Measurements from ENCODE around the gene LAMA5. TPM values are rescaled to one million over a fixed set of nuclear protein-coding genes. Genes with fewer than 3 reads are reported as not detected.

The LAMA5 gene
- polyA plus RNA-seq, 3 donors = 0.05 TPM; not detected in 2

- H2AFZ ChIP-seq (ENCODE audit: insufficient read depth, low read depth, low read length, poor library complexity, severe bottlenecking) = no peak overlapping the region
- no peaks in the 10 kb centered on the region for H3K79me2 ChIP-seq (ENCODE audit: insufficient read depth, low read length)
- no peak overlapping the region for H3K4me3 ChIP-seq (replicated peaks in 1 of 3; ENCODE audit: low read depth in 2 of 3, low read length in 3 of 3)
- Mint-ChIP-seq H3K36me3 (no peaks in the 10 kb centered on the region), H3K27ac (peak overlapping the region in 1 of 7 donors; percentile 3), H3K4me1 (no peaks in the 10 kb centered on the region), H3K4me3 (no peak overlapping the region), H3K9me3 (peaks cover 0 to 5% (median 0%) of the 10 kb centered on the region in 7 donors), H3K27me3 (ENCODE audit: low read depth in 3 of 3) (peaks cover 0 to 1% (median 0%) of the 10 kb centered on the region in 3 donors)
- intact Hi-C loops (cut with micrococcal nuclease) = no loop called here
- no peak for DNase-seq
- peaks cover 0 to 5% of the 10 kb centered on the region in 2 donors for H3K9me3 ChIP-seq (replicated peaks in 1 of 2; ENCODE audit: control insufficient read depth in 1 of 2, insufficient read depth in 1 of 2, low read length in 2 of 2)
- no peaks in the 10 kb centered on the region for H3K27me3 ChIP-seq (ENCODE audit: control insufficient read depth in 2 of 2, insufficient read depth in 2 of 2, low read length in 2 of 2)
- no peak overlapping the region for H3K27ac ChIP-seq (ENCODE audit: low read depth in 1 of 2, low read length in 2 of 2)
- TF ChIP-seq CTCF (IDR thresholded peaks at IDR 0.05) = no peak
- H4K20me1 ChIP-seq (ENCODE audit: insufficient read depth, low read length) = no peaks in the 10 kb centered on the region
- no peak overlapping the region for H3K9ac ChIP-seq (ENCODE audit: insufficient read depth, low read length, poor library complexity, severe bottlenecking)
- no peaks in the 10 kb centered on the region for H3K4me1 ChIP-seq (ENCODE audit: control insufficient read depth in 1 of 2, insufficient read depth in 2 of 2, low read length in 2 of 2)
- H3K4me2 ChIP-seq (replicated peaks; ENCODE audit: extremely low read depth, low read length, poor library complexity, severe bottlenecking) = no peak overlapping the region
- H3K36me3 ChIP-seq (replicated peaks in 1 of 2; ENCODE audit: control insufficient read depth in 1 of 2, insufficient read depth in 2 of 2, low read length in 2 of 2) = no peaks in the 10 kb centered on the region
- WGBS (ENCODE audit: insufficient coverage) = 92% methylated on average over 5 of the region's 7 CpGs
These were observed 45.6 kb downstream of the LAMA5 start for GRCh38 chr20:62321521-62321948.

DNA sequence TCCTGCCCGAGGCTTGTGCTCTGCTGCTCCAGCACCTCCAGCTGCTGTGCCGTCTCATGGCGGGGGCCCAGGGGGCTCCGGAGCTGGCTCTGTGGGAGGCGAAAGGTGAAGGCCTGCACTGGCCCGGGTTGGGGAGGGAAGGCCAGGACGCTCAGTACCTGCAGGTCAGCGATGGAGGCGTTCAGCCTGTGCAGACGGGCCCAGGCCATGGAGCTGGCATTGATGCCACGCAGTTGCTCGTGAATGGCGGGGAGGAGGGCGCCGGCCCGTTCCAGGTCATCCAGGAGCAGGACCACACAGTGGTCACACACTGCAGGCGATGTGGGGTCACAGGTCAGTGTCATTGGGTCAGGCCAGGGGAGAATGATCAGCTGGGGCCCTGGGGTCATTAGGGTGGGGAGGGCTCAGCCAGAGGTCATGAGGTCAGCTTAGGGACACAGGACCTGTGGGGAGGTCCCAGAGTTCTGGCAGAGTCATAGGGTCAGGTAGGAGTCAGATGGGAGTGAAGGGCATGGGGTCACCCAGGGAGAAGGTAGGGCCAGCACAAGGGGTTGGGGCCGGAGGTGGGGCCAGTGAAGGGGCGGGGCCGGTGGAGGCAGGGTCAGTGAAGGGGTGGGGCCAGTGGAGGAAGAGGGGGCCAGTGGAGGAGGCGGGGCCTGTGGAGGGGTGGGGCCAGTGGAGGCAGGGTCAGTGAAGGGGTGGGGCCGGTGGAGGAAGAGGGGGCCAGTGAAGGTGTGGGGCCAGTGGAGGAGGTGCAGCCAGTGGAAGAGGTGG lies 46.3 kb downstream of the LAMA5 start:
- no peak overlapping the region for H3K4me3 Mint-ChIP-seq
- H3K27ac Mint-ChIP-seq = no peak overlapping the region

More for the DNA sequence above, 46.3 kb downstream of the LAMA5 start:
- Histone ChIP-seq H2AFZ (ENCODE audit: insufficient read depth, low read depth, low read length, poor library complexity, severe bottlenecking) (no peak overlapping the region), H3K9me3 (replicated peaks in 1 of 2; ENCODE audit: control insufficient read depth in 1 of 2, insufficient read depth in 1 of 2, low read length in 2 of 2) (peaks cover 0 to 5% of the 10 kb centered on the region in 2 donors), H3K4me3 (replicated peaks in 1 of 3; ENCODE audit: low read depth in 2 of 3, low read length in 3 of 3) (no peak overlapping the region), H3K27ac (ENCODE audit: low read depth in 1 of 2, low read length in 2 of 2) (no peak overlapping the region), H3K27me3 (ENCODE audit: control insufficient read depth in 2 of 2, insufficient read depth in 2 of 2, low read length in 2 of 2) (no peaks in the 10 kb centered on the region), H3K4me2 (replicated peaks; ENCODE audit: extremely low read depth, low read length, poor library complexity, severe bottlenecking) (no peak overlapping the region), H3K79me2 (ENCODE audit: insufficient read depth, low read length) (no peaks in the 10 kb centered on the region), H3K9ac (ENCODE audit: insufficient read depth, low read length, poor library complexity, severe bottlenecking) (no peak overlapping the region), H4K20me1 (ENCODE audit: insufficient read depth, low read length) (no peaks in the 10 kb centered on the region), H3K4me1 (ENCODE audit: control insufficient read depth in 1 of 2, insufficient read depth in 2 of 2, low read length in 2 of 2) (no peaks in the 10 kb centered on the region), H3K36me3 (replicated peaks in 1 of 2; ENCODE audit: control insufficient read depth in 1 of 2, insufficient read depth in 2 of 2, low read length in 2 of 2) (no peaks in the 10 kb centered on the region)
- intact Hi-C loops (cut with micrococcal nuclease) = no loop called here
- WGBS (ENCODE audit: insufficient coverage) = 96% methylated on average over 18 of the region's 22 CpGs
- no peaks in the 10 kb centered on the region for H3K4me1 Mint-ChIP-seq
- no peak for DNase-seq
- H3K9me3 Mint-ChIP-seq = peaks cover 0 to 5% (median 0%) of the 10 kb centered on the region in 7 donors
- no peaks in the 10 kb centered on the region for H3K36me3 Mint-ChIP-seq
- no peak for TF ChIP-seq CTCF (IDR thresholded peaks at IDR 0.05)
- peaks cover 0 to 1% (median 0%) of the 10 kb centered on the region in 3 donors for H3K27me3 Mint-ChIP-seq (ENCODE audit: low read depth in 3 of 3)
